H1 (cell line): ENCODE measurements around the gene SMCHD1.

ENCODE experiments used
- BRCA1 ChIP-seq: IDR thresholded peaks from 2 replicates; pipeline ENCODE4 v1.6.1; 2012; ENCODE audit warnings: low read depth, low read length, improper control_type of control experiment
- CHD2 ChIP-seq: IDR thresholded peaks from 2 replicates; pipeline ENCODE4 v1.6.1; 2012; ENCODE audit warnings: low read length, improper control_type of control experiment
- KDM1A ChIP-seq: fragments of 200-600, 300-600 bp; sonication (generic); IDR thresholded peaks from 2 replicates; pipeline ENCODE4 v1.7.1; 2016; ENCODE audit warnings: mild to moderate bottlenecking, low read length, borderline replicate concordance
- MAFK ChIP-seq: IDR thresholded peaks from 2 replicates; pipeline ENCODE4 v1.6.1; 2012; ENCODE audit warnings: low read depth, mild to moderate bottlenecking, improper control_type of control experiment, low read length
- POLR2A ChIP-seq, 2 experiments: IDR thresholded peaks; 1 replicate in 1 of 2; 2 replicates in 1 of 2; pipeline ENCODE4 v1.6.1; 2011; ENCODE audit warnings: low read depth in 2 of 2, low read length in 2 of 2, mild to moderate bottlenecking in 2 of 2; ENCODE audit errors: control extremely low read depth in 1 of 2
- RAD21 ChIP-seq, 2 experiments: IDR thresholded peaks in 1 of 2; conservative IDR thresholded peaks in 1 of 2; 2 replicates each; pipeline ENCODE4 v1.6.1; 2011; ENCODE audit warnings: low read depth in 2 of 2, low read length in 2 of 2, improper control_type of control experiment in 1 of 2, inconsistent platforms in 1 of 2, mild to moderate bottlenecking in 1 of 2, moderate library complexity in 1 of 2
- ZNF274 ChIP-seq: IDR thresholded peaks from 2 replicates; pipeline ENCODE4 v1.7.0; 2012; ENCODE audit warnings: low read length, borderline replicate concordance; ENCODE audit errors: extremely low read depth
- TF ChIP-seq, protein P1 (sequence below), 3 experiments: IDR thresholded peaks; 1 replicate in 2 of 3; 2 replicates in 1 of 3; pipeline versions ENCODE4 v1.5.1 to v1.6.1; 2011; ENCODE audit warnings: low read length in 3 of 3, mild to moderate bottlenecking in 3 of 3, inconsistent platforms in 2 of 3, low read depth in 1 of 3, moderate library complexity in 1 of 3; ENCODE audit not compliant: insufficient read depth in 1 of 3; ENCODE audit errors: control extremely low read depth in 1 of 3

DNA sequence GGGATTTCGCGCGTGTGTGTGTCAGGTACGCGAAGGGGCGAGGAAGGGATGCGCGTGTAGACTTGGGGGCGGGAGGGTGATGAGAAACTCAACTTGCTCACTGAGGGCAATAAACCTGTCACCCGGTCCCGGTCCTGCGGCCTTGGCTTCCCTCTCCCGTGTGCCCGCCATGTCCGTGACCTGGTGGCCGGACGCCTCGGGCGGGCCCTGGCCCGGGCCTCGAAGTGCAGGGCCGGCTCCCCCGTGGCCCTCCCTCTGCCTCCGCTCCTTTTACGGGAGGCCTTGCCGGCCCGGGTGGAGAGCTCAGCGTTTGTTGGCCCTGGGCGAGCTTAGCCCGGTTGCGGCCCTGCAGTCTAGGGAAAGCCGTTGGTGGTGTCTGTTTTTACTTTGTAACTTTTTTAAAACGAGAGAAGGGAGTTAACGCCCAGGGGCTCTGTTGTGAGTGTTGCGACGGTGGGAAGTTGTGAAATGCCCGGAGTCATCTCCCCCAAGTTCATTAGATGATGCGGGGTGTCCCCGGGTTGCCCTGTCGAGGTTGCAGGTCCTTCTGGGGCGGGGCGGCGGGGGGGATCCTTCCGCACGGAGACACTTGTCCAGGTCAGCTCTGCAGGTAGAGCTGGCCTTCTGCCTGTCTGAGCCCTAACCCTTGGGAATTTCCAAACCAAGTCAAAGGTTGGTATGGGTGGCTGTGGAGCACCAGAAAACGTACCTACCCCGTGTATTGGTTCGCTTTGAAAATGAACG is 883 bp downstream of the SMCHD1 start:
- TF ChIP-seq, protein P1, sequence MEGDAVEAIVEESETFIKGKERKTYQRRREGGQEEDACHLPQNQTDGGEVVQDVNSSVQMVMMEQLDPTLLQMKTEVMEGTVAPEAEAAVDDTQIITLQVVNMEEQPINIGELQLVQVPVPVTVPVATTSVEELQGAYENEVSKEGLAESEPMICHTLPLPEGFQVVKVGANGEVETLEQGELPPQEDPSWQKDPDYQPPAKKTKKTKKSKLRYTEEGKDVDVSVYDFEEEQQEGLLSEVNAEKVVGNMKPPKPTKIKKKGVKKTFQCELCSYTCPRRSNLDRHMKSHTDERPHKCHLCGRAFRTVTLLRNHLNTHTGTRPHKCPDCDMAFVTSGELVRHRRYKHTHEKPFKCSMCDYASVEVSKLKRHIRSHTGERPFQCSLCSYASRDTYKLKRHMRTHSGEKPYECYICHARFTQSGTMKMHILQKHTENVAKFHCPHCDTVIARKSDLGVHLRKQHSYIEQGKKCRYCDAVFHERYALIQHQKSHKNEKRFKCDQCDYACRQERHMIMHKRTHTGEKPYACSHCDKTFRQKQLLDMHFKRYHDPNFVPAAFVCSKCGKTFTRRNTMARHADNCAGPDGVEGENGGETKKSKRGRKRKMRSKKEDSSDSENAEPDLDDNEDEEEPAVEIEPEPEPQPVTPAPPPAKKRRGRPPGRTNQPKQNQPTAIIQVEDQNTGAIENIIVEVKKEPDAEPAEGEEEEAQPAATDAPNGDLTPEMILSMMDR (IDR thresholded peaks at IDR 0.05; ENCODE audit: control extremely low read depth in 1 of 3, insufficient read depth in 1 of 3, low read depth in 1 of 3, low read length in 3 of 3) = no peak
- TF ChIP-seq KDM1A (no peak), CHD2 (no peak), ZNF274 (no peak), BRCA1 (no peak), MAFK (no peak), POLR2A (IDR thresholded peaks at IDR 0.05; ENCODE audit: control extremely low read depth in 1 of 2, low read depth in 2 of 2, low read length in 2 of 2) (no peak; a peak in 1 of 3 replicates), RAD21 (IDR thresholded peaks at IDR 0.05 in 1 of 2, conservative IDR thresholded peaks at IDR 0.05 in 1 of 2; ENCODE audit: low read depth in 2 of 2, low read length in 2 of 2) (no peak)
